Mesendoderm (in vitro differentiated cells): ENCODE data around the gene DIP2B.

Experiments used
- DNase-seq: peaks from one replicate; pipeline ENCODE4 v3.0.0; 2013
- H2AK5ac ChIP-seq: 2 replicates; pipeline ENCODE4 v1.6.1; 2013; ENCODE audit warnings: low read length, inconsistent platforms
- H2BK120ac ChIP-seq: 2 replicates; pipeline ENCODE4 v1.6.1; 2013; ENCODE audit warnings: low read depth, mild to moderate bottlenecking, low read length, moderate library complexity, mixed read lengths
- H2BK15ac ChIP-seq: replicated peaks from 2 replicates; pipeline ENCODE4 v1.6.1; 2013; ENCODE audit warnings: low read depth, mild to moderate bottlenecking, moderate library complexity
- H2BK5ac ChIP-seq: 2 replicates; pipeline ENCODE4 v1.6.1; 2013; ENCODE audit warnings: low read length, inconsistent platforms
- H3K18ac ChIP-seq: 2 replicates; pipeline ENCODE4 v1.6.1; 2013; ENCODE audit warnings: mild to moderate bottlenecking, low read length, mixed read lengths
- H3K23ac ChIP-seq: one replicate; pipeline ENCODE4 v1.6.1; 2013; ENCODE audit warnings: low read length
- H3K27ac ChIP-seq: 2 replicates; pipeline ENCODE4 v1.5.1; 2013; ENCODE audit warnings: low read depth, mild to moderate bottlenecking, inconsistent platforms, low read length, moderate library complexity
- H3K27me3 ChIP-seq: 2 replicates; pipeline ENCODE4 v1.6.1; 2013; ENCODE audit warnings: low read length, control low read depth, mild to moderate bottlenecking, inconsistent platforms; ENCODE audit not compliant: insufficient read depth, poor library complexity
- H3K36me3 ChIP-seq: 2 replicates; pipeline ENCODE4 v1.6.1; 2013; ENCODE audit warnings: low read length, inconsistent platforms; ENCODE audit not compliant: control insufficient read depth, insufficient read depth
- H3K4ac ChIP-seq: one replicate; pipeline ENCODE4 v1.6.1; 2013; ENCODE audit warnings: low read depth, mild to moderate bottlenecking, low read length, moderate library complexity
- H3K4me1 ChIP-seq: 2 replicates; pipeline ENCODE4 v1.6.1; 2013; ENCODE audit warnings: low read depth, low read length, inconsistent platforms; ENCODE audit not compliant: control insufficient read depth
- H3K4me2 ChIP-seq: 2 replicates; pipeline ENCODE4 v1.6.1; 2013; ENCODE audit warnings: low read length
- H3K4me3 ChIP-seq: 2 replicates; pipeline ENCODE4 v1.5.1; 2013; ENCODE audit warnings: mild to moderate bottlenecking, low read length
- H3K56ac ChIP-seq: one replicate; pipeline ENCODE4 v1.6.1; 2013; ENCODE audit warnings: low read length
- H3K79me1 ChIP-seq: 2 replicates; pipeline ENCODE4 v1.6.1; 2013; ENCODE audit warnings: low read length, inconsistent platforms
- H3K79me2 ChIP-seq: 2 replicates; pipeline ENCODE4 v1.6.1; 2013; ENCODE audit warnings: mild to moderate bottlenecking, low read length; ENCODE audit not compliant: control insufficient read depth, insufficient read depth
- H3K9ac ChIP-seq: 2 replicates; pipeline ENCODE4 v1.6.1; 2013; ENCODE audit warnings: low read length, inconsistent platforms
- H4K5ac ChIP-seq: one replicate; pipeline ENCODE4 v1.6.1; 2013; ENCODE audit warnings: low read length
- H4K8ac ChIP-seq: one replicate; pipeline ENCODE4 v1.6.1; 2013; ENCODE audit warnings: low read depth, mild to moderate bottlenecking, control low read depth, low read length, moderate library complexity
- WGBS: extraction: QIAGEN DNeasy Blood & Tissue Kit; methylation state at CpG from one replicate; pipeline ENCODE4 v1.1.7; 2013; ENCODE audit warnings: low lambda C conversion rate, missing lambda C conversion rate; ENCODE audit not compliant: insufficient coverage; ENCODE audit errors: extremely low coverage; 5-methylcytosine and 5-hydroxymethylcytosine counted together

DIP2B gene

GRCh38 chr12:50515587-50515986 is 10.8 kb downstream of the DIP2B start:
- Histone ChIP-seq H3K18ac (no peak overlapping the region), H3K23ac (no peak overlapping the region), H2BK15ac (no peak overlapping the region), H4K5ac (no peak overlapping the region), H3K36me3 (no peaks in the 10 kb centered on the region), H3K4me1 (peaks cover 3% of the 10 kb centered on the region), H3K79me1 (peaks cover 12% of the 10 kb centered on the region), H3K27me3 (no peaks in the 10 kb centered on the region), H3K27ac (no peak overlapping the region), H3K4ac (no peak overlapping the region), H2BK120ac (no peak overlapping the region), H3K4me2 (no peak overlapping the region), H3K79me2 (peaks cover 49% of the 10 kb centered on the region), H3K9ac (no peak overlapping the region), H4K8ac (no peak overlapping the region), H3K56ac (no peak overlapping the region), H2BK5ac (no peak overlapping the region), H3K4me3 (no peak overlapping the region), H2AK5ac (no peak overlapping the region)
- WGBS, result no CpG with 5 or more reads among the region's 2 CpGs
- DNase-seq, result peak; percentile 92

- H2BK15ac ChIP-seq, result no peak overlapping the region
- peaks cover 14% of the 10 kb centered on the region for H3K79me1 ChIP-seq
- H3K4me2 ChIP-seq, result no peak overlapping the region
- peaks cover 47% of the 10 kb centered on the region for H3K79me2 ChIP-seq
- no peak overlapping the region for H3K23ac ChIP-seq
- H3K4me1 ChIP-seq, result peaks cover 3% of the 10 kb centered on the region
- H3K56ac ChIP-seq, result no peak overlapping the region
- no peak overlapping the region for H2BK120ac ChIP-seq
- H3K9ac ChIP-seq, result no peak overlapping the region
- WGBS, result no CpG with 5 or more reads among the region's 3 CpGs
- H3K27ac ChIP-seq, result no peak overlapping the region
- no peaks in the 10 kb centered on the region for H3K36me3 ChIP-seq
- no peak overlapping the region for H3K18ac ChIP-seq
- no peak overlapping the region for H3K4me3 ChIP-seq
- H4K5ac ChIP-seq, result no peak overlapping the region
- no peaks in the 10 kb centered on the region for H3K27me3 ChIP-seq
- H2BK5ac ChIP-seq, result no peak overlapping the region
- no peak overlapping the region for H2AK5ac ChIP-seq
- no peak overlapping the region for H3K4ac ChIP-seq
- DNase-seq, result no peak
- H4K8ac ChIP-seq, result no peak overlapping the region
Observed at GRCh38 chr12:50517421-50518048, 12.8 kb downstream of the DIP2B start.

- no CpG with 5 or more reads among the region's 11 CpGs for WGBS
- no peak overlapping the region for H4K5ac ChIP-seq
- peaks cover 3% of the 10 kb centered on the region for H3K4me1 ChIP-seq
- no peak overlapping the region for H2BK120ac ChIP-seq
- H3K4me2 ChIP-seq, result no peak overlapping the region
- H3K56ac ChIP-seq, result no peak overlapping the region
- H3K4me3 ChIP-seq, result no peak overlapping the region
- no peak overlapping the region for H3K18ac ChIP-seq
- H3K36me3 ChIP-seq, result no peaks in the 10 kb centered on the region
- H3K4ac ChIP-seq, result no peak overlapping the region
- no peak overlapping the region for H3K23ac ChIP-seq
- H2BK5ac ChIP-seq, result no peak overlapping the region
- peaks cover 44% of the 10 kb centered on the region for H3K79me2 ChIP-seq
- no peaks in the 10 kb centered on the region for H3K27me3 ChIP-seq
- H2BK15ac ChIP-seq, result no peak overlapping the region
- no peak overlapping the region for H2AK5ac ChIP-seq
- no peak overlapping the region for H4K8ac ChIP-seq
- H3K27ac ChIP-seq, result no peak overlapping the region
- DNase-seq, result no peak
- H3K9ac ChIP-seq, result no peak overlapping the region
- H3K79me1 ChIP-seq, result peaks cover 13% of the 10 kb centered on the region
Observed at GRCh38 chr12:50518090-50518489, 13.3 kb downstream of the DIP2B start.

GRCh38 chr12:50519353-50519752 is 14.6 kb downstream of the DIP2B start:
- no peak overlapping the region for H3K56ac ChIP-seq
- H3K79me1 ChIP-seq, result peaks cover 11% of the 10 kb centered on the region
- peaks cover 3% of the 10 kb centered on the region for H3K4me1 ChIP-seq
- H3K18ac ChIP-seq, result no peak overlapping the region
- H3K4me3 ChIP-seq, result no peak overlapping the region
- H4K5ac ChIP-seq, result no peak overlapping the region
- no peaks in the 10 kb centered on the region for H3K36me3 ChIP-seq
- H3K4ac ChIP-seq, result no peak overlapping the region
- no CpG with 5 or more reads among the region's 1 CpG for WGBS
- no peaks in the 10 kb centered on the region for H3K27me3 ChIP-seq
- no peak overlapping the region for H2AK5ac ChIP-seq
- DNase-seq, result no peak
- H3K79me2 ChIP-seq, result peaks cover 41% of the 10 kb centered on the region
- no peak overlapping the region for H2BK120ac ChIP-seq
- H2BK5ac ChIP-seq, result no peak overlapping the region
- H3K4me2 ChIP-seq, result no peak overlapping the region
- no peak overlapping the region for H4K8ac ChIP-seq
- no peak overlapping the region for H3K9ac ChIP-seq
- H2BK15ac ChIP-seq, result no peak overlapping the region
- H3K27ac ChIP-seq, result no peak overlapping the region
- no peak overlapping the region for H3K23ac ChIP-seq

GRCh38 chr12:50520416-50521207 is 15.8 kb downstream of the DIP2B start:
- no CpG with 5 or more reads among the region's 8 CpGs for WGBS
- Histone ChIP-seq H4K8ac (no peak overlapping the region), H3K56ac (no peak overlapping the region), H3K79me1 (peaks cover 12% of the 10 kb centered on the region), H3K36me3 (no peaks in the 10 kb centered on the region), H3K4me2 (no peak overlapping the region), H3K4me1 (no peaks in the 10 kb centered on the region), H3K27ac (no peak overlapping the region), H4K5ac (no peak overlapping the region), H2BK5ac (no peak overlapping the region), H3K23ac (no peak overlapping the region), H3K18ac (no peak overlapping the region), H3K79me2 (peaks cover 33% of the 10 kb centered on the region), H3K9ac (no peak overlapping the region), H3K27me3 (no peaks in the 10 kb centered on the region), H2AK5ac (no peak overlapping the region), H3K4ac (no peak overlapping the region), H2BK15ac (no peak overlapping the region), H3K4me3 (no peak overlapping the region), H2BK120ac (no peak overlapping the region)
- DNase-seq, result no peak
